ENCODE data around the gene NEUROG3.

- no peak for TF ChIP-seq CTCF (IDR thresholded peaks at IDR 0.05)
- no peak for TF ChIP-seq POLR2AphosphoS5 (IDR thresholded peaks at IDR 0.05)
These were observed 35.9 kb upstream of the NEUROG3 start for GRCh38 chr10:69609077-69609476.

Data from stomach (tissue), 4 donors.